ENCODE measurements around the gene SECISBP2L.

DNA sequence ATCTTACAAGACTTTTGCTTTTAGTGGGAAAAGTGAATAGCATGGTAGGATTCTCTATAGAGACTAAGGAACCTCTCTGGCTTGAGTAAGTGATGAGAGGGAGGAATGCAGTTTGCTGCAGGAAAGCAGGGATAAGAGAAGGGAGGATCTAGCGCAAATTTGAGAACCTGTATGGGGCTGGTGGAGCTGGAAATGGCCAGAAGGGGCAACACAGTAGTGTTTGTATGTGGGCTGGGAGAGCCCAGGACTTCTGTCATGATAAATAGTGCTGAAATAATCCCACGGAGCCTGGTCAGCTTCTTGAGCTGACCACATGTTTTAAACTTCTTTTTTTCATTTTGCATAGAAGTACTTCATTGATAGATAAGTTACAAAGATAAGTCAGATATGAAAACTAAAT, 71.4 kb downstream of the SECISBP2L start:
- TF ChIP-seq, protein P1, sequence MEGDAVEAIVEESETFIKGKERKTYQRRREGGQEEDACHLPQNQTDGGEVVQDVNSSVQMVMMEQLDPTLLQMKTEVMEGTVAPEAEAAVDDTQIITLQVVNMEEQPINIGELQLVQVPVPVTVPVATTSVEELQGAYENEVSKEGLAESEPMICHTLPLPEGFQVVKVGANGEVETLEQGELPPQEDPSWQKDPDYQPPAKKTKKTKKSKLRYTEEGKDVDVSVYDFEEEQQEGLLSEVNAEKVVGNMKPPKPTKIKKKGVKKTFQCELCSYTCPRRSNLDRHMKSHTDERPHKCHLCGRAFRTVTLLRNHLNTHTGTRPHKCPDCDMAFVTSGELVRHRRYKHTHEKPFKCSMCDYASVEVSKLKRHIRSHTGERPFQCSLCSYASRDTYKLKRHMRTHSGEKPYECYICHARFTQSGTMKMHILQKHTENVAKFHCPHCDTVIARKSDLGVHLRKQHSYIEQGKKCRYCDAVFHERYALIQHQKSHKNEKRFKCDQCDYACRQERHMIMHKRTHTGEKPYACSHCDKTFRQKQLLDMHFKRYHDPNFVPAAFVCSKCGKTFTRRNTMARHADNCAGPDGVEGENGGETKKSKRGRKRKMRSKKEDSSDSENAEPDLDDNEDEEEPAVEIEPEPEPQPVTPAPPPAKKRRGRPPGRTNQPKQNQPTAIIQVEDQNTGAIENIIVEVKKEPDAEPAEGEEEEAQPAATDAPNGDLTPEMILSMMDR (conservative IDR thresholded peaks at IDR 0.05): no peak
- no peak for TF ChIP-seq ZFX (IDR thresholded peaks at IDR 0.05)
